ENCODE measurements around the gene C9orf50.

Gene C9orf50

DNA sequence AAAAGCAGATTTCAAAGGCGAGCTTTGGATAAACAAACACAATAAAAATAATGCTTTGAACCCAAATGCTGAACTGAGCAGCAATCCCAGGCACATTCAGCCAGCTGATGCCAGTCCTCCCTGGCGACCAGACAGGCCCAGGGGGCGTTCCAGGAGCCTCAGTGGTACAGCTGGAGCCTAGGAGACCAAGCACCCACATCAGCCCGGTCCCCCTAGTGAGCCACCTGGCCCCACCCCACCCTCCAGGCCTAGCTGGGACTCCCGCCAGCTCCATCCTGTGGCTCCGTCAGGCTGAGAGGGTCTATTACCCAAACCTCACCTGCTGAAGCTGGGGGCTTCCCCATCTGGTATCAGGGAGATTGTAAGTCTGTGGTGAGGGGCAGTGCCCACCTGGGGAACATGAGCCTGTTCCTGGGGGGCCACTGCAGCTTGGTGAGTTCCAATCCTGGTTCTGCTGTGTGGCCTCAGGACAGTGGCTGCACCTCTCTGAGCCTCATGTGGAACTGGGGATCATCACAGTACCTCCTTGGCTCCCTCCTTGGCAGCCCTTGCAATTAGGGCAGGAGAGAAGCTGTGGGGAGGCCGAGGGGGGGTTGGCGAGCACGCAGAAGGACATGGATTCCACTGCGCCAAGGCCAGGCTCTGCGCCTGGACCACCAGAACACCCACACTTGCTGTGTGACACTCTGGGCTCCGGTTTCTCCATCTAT is 16.7 kb downstream of the C9orf50 start:
- Mint-ChIP-seq H3K4me1 (peaks cover 38% of the 10 kb centered on the region), H3K9me3 (no peaks in the 10 kb centered on the region), H3K27me3 (ENCODE audit: low read depth) (no peaks in the 10 kb centered on the region), H3K4me3 (no peak overlapping the region), H3K27ac (peak overlapping the region; percentile 88 to 97 (median 95)), H3K36me3 (ENCODE audit: low read depth) (no peaks in the 10 kb centered on the region)
- TF ChIP-seq, protein P1, sequence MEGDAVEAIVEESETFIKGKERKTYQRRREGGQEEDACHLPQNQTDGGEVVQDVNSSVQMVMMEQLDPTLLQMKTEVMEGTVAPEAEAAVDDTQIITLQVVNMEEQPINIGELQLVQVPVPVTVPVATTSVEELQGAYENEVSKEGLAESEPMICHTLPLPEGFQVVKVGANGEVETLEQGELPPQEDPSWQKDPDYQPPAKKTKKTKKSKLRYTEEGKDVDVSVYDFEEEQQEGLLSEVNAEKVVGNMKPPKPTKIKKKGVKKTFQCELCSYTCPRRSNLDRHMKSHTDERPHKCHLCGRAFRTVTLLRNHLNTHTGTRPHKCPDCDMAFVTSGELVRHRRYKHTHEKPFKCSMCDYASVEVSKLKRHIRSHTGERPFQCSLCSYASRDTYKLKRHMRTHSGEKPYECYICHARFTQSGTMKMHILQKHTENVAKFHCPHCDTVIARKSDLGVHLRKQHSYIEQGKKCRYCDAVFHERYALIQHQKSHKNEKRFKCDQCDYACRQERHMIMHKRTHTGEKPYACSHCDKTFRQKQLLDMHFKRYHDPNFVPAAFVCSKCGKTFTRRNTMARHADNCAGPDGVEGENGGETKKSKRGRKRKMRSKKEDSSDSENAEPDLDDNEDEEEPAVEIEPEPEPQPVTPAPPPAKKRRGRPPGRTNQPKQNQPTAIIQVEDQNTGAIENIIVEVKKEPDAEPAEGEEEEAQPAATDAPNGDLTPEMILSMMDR (IDR thresholded peaks at IDR 0.05; ENCODE audit: unreplicated experiment in 3 of 3): no peak

DNA sequence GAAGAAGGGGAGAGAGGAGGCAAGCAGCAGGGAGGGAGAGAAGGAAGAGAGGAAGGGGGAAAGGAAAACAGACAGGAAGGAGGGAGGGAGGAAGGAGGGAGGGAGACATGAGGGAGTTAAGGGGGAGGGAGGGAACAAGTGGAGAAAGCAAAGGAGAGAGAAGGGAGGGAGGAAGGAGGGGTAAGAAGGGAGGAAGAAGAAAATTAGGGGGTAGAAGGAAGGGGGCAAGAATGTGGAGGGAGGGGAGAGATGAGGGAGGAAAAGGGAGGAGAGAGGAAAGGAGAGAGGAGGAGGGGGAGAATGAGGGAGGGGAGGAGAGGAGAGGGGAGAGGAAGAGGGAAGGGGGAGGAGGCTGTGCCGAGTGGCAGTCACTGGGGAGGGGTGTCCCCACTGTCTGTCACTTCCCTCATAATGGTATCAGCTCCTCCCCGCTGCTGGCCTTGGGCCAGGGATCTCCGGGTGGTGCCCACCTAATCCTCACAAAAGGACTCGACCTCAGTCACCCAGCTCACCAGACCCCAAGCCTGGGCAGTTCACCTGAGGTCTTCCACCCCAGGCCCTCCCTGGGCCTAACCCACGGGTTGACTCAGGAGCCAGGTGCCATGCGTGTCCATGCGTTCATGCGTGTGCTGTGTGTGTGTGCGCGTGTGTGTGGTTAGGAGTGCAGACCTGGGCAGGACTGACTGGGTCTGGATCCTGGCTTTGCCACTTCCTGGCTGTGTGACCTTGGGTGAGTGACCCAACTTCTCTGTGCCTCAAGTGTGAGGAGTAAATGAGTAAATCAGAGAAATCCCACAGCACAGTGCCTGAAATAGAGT is 18.1 kb downstream of the C9orf50 start:
- Mint-ChIP-seq H3K9me3 (no peaks in the 10 kb centered on the region), H3K36me3 (ENCODE audit: low read depth) (no peaks in the 10 kb centered on the region), H3K27me3 (ENCODE audit: low read depth) (no peaks in the 10 kb centered on the region), H3K4me3 (no peak overlapping the region), H3K27ac (peak overlapping the region; percentile 82 to 91 (median 86)), H3K4me1 (peaks cover 42% of the 10 kb centered on the region)
- TF ChIP-seq, protein P1 (IDR thresholded peaks at IDR 0.05; ENCODE audit: unreplicated experiment in 3 of 3): no peak

DNA sequence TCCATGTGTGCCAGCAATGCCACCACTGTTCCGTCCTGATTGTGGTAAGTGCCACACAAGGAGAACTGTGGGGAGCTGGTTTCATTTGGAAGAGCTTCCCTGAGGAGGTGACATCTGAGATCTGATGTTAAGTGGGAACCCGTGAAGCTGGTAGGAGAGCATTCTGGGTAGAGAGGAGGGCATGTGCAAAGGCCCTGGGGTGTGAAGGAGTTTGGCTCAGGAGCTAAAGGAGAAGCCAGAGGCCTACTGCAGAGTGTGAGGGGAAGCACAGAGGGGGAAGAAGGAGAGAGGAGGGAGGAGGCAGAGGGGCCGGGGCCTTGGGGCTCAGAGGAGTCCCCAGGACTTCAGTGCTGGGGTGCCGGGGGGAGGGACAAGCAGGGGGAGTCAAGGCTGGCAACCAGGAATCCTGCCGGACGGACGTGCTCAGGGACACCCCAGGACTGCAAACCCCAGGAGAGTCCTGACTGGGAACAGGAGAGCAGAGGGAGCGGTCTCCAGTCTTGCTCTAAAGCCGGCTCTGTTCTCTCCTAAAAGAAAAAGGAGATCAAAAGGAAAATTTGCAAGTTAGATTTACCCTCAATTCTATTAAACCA is 19.7 kb downstream of the C9orf50 start:
- Mint-ChIP-seq H3K4me3 (no peak overlapping the region), H3K27me3 (ENCODE audit: low read depth) (no peaks in the 10 kb centered on the region)
- TF ChIP-seq, protein P1 (IDR thresholded peaks at IDR 0.05; ENCODE audit: unreplicated experiment in 3 of 3): no peak

DNA sequence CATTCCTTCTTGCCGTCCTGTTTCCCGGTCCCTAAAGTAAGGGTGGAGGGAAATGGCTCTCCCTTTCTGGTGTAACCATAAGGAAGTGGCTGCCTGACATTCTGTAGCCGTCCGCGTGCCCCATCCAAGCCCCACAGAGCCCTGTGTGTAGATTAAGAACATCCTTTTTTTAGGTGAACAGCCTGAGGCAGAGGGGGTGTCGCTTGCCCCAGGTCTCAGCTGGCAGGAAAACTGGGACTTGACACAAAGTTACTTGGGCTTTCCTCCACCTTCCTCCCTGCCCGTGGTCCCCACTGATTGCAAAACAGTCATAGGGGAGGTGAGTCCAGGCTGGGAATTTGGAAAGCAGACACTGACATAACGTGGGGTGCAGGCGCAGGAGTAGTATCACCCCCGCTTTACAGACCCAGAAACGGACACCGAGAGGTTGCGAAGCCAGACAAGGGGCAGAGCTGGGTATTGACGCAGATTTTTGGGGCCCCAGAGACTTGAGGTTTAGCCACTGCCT is 22.8 kb downstream of the C9orf50 start:
- Mint-ChIP-seq H3K4me3 (peak overlapping the region; percentile 68 to 78 (median 77)), H3K9me3 (no peaks in the 10 kb centered on the region), H3K4me1 (peaks cover 54% of the 10 kb centered on the region), H3K36me3 (ENCODE audit: low read depth) (no peaks in the 10 kb centered on the region), H3K27ac (peak overlapping the region; percentile 88 to 93 (median 91)), H3K27me3 (ENCODE audit: low read depth) (no peaks in the 10 kb centered on the region)
- TF ChIP-seq, protein P1 (IDR thresholded peaks at IDR 0.05; ENCODE audit: unreplicated experiment in 3 of 3): no peak

More for the DNA sequence above, 19.7 kb downstream of the C9orf50 start:
- Mint-ChIP-seq H3K9me3 (no peaks in the 10 kb centered on the region), H3K4me1 (peaks cover 34% of the 10 kb centered on the region), H3K36me3 (ENCODE audit: low read depth) (no peaks in the 10 kb centered on the region), H3K27ac (peak overlapping the region; percentile 39 to 93 (median 91))

DNA sequence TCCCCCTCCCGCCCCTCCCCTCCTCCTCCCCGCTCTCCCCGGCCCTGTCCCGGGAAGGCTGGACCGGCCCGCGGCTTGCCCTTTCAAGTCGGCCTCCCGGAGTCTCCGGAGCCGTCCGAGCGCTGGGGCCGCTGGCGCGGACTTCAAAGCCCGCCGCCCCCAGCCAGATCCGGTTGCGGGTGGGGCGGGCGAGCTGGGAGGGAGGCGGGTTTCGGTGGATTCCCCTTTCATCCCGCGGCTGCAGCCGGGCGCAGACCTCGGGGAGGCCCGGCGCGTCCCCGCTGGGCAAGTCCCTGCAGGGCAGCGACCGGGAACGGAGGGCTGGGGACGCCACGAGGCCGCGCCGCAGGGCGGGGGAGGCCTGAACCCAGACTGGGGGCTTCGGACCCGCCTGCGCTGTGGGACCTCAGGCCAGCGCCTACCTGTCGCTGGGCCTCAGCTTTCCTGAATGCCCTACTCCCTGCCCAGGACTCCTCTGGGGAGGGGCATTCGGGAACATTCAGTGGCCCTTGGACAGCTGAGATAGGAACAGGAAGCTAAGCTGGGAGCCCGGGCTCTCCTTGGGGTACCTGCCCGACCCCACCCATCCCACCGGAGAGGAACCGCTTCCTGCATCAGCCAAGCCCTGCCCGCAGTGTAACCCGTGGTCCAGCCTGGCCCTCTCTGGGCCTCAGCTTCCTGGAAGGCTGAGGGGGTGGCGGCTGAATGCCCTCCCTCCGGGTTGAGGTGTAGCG is 23.4 kb downstream of the C9orf50 start:
- H3K36me3 Mint-ChIP-seq (ENCODE audit: low read depth): no peaks in the 10 kb centered on the region
- H3K27ac Mint-ChIP-seq: peak overlapping the region; percentile 88 to 93 (median 91)
- TF ChIP-seq, protein P1 (IDR thresholded peaks at IDR 0.05; ENCODE audit: unreplicated experiment in 3 of 3): no peak
- no peaks in the 10 kb centered on the region for H3K27me3 Mint-ChIP-seq (ENCODE audit: low read depth)
- no peaks in the 10 kb centered on the region for H3K9me3 Mint-ChIP-seq
- peaks cover 57% of the 10 kb centered on the region for H3K4me1 Mint-ChIP-seq
- peak overlapping the region; percentile 68 to 78 (median 77) for H3K4me3 Mint-ChIP-seq
